Gastroesophageal sphincter (tissue), 4 donors: ENCODE data around the gene MORC1. TPM values are rescaled to one million over a fixed set of nuclear protein-coding genes. Genes with fewer than 3 reads are reported as not detected.
"Not testable (repeated sequence)": the region's sequence is repeated elsewhere in the genome, so short reads cannot be mapped to it uniquely, and the experiment has no call there.

ENCODE experiments used
- ATAC-seq: fragments of 150-250 bp; one replicate; pipeline ENCODE4 v1.9.1; 2016; ENCODE audit warnings: mild to moderate bottlenecking, moderate library complexity
- H3K27ac ChIP-seq, 4 donors: fragments of 200-600 bp; sonication (generic) in 3 of 4; 1 replicate in 3 of 4; 2 replicates in 1 of 4; pipeline ENCODE4 v1.5.1; 2016 to 2019
- H3K27me3 ChIP-seq: fragments of 200-600 bp; sonication (generic); one replicate; pipeline ENCODE4 v1.5.1; 2019
- H3K36me3 ChIP-seq, 2 donors: fragments of 200-600 bp; sonication (generic); one replicate each; pipeline ENCODE4 v1.5.1; 2019; ENCODE audit warnings: control low read depth in 1 of 2
- H3K4me1 ChIP-seq, 3 donors: fragments of 200-600 bp; sonication (generic); 1 replicate in 2 of 3; 2 replicates in 1 of 3; pipeline ENCODE4 v1.5.1; 2016 to 2019; ENCODE audit warnings: control low read depth in 2 of 3
- H3K4me3 ChIP-seq, 2 donors: fragments of 200-600 bp; sonication (generic); one replicate each; pipeline ENCODE4 v1.5.1; 2019; ENCODE audit warnings: mild to moderate bottlenecking in 1 of 2, moderate library complexity in 1 of 2
- H3K9me3 ChIP-seq, 3 donors: fragments of 200-600 bp; sonication (generic); one replicate each; pipeline ENCODE4 v1.5.1; 2017 to 2019; ENCODE audit warnings: control low read depth in 2 of 3
- EP300 ChIP-seq: sonication (generic); formaldehyde crosslinking; IDR thresholded peaks from one replicate; pipeline ENCODE4 v1.6.1; 2017; ENCODE audit warnings: antibody characterized with exemption, mild to moderate bottlenecking
- POLR2A ChIP-seq, 2 donors: fragments of 450-650 bp; IDR thresholded peaks; one replicate each; pipeline ENCODE4 v1.6.1; 2017; ENCODE audit warnings: antibody characterized with exemption in 2 of 2, mild to moderate bottlenecking in 2 of 2, moderate library complexity in 1 of 2
- POLR2AphosphoS5 ChIP-seq: sonication (generic); formaldehyde crosslinking; IDR thresholded peaks from one replicate; pipeline ENCODE4 v1.6.1; 2017; ENCODE audit warnings: antibody characterized with exemption
- WGBS, 2 donors: methylation state at CpG; one replicate each; pipeline ENCODE4 v1.1.5; 2018; ENCODE audit warnings: low coverage in 1 of 2; 5-methylcytosine and 5-hydroxymethylcytosine counted together
- total RNA-seq, 4 donors: library from RNA; depleted of rRNA; stranded (reverse); fragments of >200 nt; gene quantifications; one replicate each; pipeline ENCODE4 v1.1.0, GENCODE V29; 2016
- TF ChIP-seq, protein P1 (sequence below), 4 experiments: fragments of 200-600 bp in 2 of 4; fragments of 450-650 bp in 2 of 4; sonication (generic) in 1 of 4; IDR thresholded peaks; one replicate each; pipeline ENCODE4 v1.5.1; 2017 to 2019; ENCODE audit warnings: antibody characterized with exemption in 4 of 4, mild to moderate bottlenecking in 2 of 4, moderate library complexity in 2 of 4

The MORC1 gene
- total RNA-seq, 4 donors from 2014 or later, result not detected

DNA sequence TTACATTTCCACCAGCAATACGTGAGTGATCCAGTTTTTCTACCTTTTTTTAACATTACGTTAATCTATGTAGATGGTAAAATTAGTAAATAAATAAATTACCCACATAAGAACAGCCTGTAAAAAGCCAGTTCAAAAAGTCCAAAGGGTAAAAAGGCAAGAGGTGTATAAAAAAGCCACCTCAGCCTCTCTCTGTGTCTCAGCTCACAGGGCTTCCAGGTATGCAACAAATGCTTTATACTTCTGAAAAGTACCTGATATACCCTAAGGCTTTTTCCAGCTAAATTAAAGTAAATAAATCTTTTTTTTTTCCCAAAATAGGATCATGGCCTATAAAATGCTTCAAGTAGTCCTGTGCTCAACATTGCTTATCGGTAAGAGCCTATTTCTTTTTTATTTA is 18.6 kb upstream of the MORC1 start, which contains the start of gene C3orf85:
Gene C3orf85 (plus strand): TSS at position 197 of the 400 bp plus-strand sequence. CDS start 129 bp downstream, at position 326.
- Histone ChIP-seq H3K9me3 (no peaks in the 10 kb centered on the region), H3K36me3 (no peaks in the 10 kb centered on the region), H3K27ac (no peak within 1 kb of the TSS), H3K4me3 (no peak within 1 kb of the TSS), H3K27me3 (no peaks in the 10 kb centered on the region), H3K4me1 (no peaks in the 10 kb centered on the region)
- no peak for ATAC-seq
- 96 to 97% methylated on average over 3 of the region's 3 CpGs for WGBS, 2 donors
- no peak for TF ChIP-seq POLR2AphosphoS5
- no peak for TF ChIP-seq POLR2A (IDR thresholded peaks at IDR 0.05)

GRCh38 chr3:109133474-109133816 is 15.5 kb upstream of the MORC1 start:
- not testable (repeated sequence) for H3K9me3 ChIP-seq, H3K27me3 ChIP-seq, H3K4me3 ChIP-seq, ATAC-seq, H3K27ac ChIP-seq, H3K4me1 ChIP-seq, H3K36me3 ChIP-seq
- WGBS, 2 donors, result 86 to 96% methylated on average over 2 to 5 of the region's 5 CpGs

GRCh38 chr3:109132801-109133473 is 15.0 kb upstream of the MORC1 start:
- Histone ChIP-seq H3K27ac (no peak overlapping the region), H3K36me3 (no peaks in the 10 kb centered on the region), H3K4me1 (no peaks in the 10 kb centered on the region), H3K4me3 (no peak overlapping the region), H3K9me3 (no peaks in the 10 kb centered on the region), H3K27me3 (no peaks in the 10 kb centered on the region)
- 63 to 86% methylated on average over 5 of the region's 5 CpGs for WGBS, 2 donors
- TF ChIP-seq POLR2A (IDR thresholded peaks at IDR 0.05), result no peak
- no peak for TF ChIP-seq EP300
- no peak for TF ChIP-seq POLR2AphosphoS5
- TF ChIP-seq, protein P1, sequence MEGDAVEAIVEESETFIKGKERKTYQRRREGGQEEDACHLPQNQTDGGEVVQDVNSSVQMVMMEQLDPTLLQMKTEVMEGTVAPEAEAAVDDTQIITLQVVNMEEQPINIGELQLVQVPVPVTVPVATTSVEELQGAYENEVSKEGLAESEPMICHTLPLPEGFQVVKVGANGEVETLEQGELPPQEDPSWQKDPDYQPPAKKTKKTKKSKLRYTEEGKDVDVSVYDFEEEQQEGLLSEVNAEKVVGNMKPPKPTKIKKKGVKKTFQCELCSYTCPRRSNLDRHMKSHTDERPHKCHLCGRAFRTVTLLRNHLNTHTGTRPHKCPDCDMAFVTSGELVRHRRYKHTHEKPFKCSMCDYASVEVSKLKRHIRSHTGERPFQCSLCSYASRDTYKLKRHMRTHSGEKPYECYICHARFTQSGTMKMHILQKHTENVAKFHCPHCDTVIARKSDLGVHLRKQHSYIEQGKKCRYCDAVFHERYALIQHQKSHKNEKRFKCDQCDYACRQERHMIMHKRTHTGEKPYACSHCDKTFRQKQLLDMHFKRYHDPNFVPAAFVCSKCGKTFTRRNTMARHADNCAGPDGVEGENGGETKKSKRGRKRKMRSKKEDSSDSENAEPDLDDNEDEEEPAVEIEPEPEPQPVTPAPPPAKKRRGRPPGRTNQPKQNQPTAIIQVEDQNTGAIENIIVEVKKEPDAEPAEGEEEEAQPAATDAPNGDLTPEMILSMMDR (IDR thresholded peaks at IDR 0.05), result no peak
- ATAC-seq, result no peak

GRCh38 chr3:109131276-109131675 is 13.3 kb upstream of the MORC1 start:
- 33 to 53% methylated on average over 4 of the region's 4 CpGs for WGBS, 2 donors
- no peaks in the 10 kb centered on the region for H3K4me1 ChIP-seq
- no peak overlapping the region for H3K4me3 ChIP-seq
- H3K9me3 ChIP-seq, result no peaks in the 10 kb centered on the region
- no peak overlapping the region for H3K27ac ChIP-seq
- no peaks in the 10 kb centered on the region for H3K36me3 ChIP-seq
- no peak for TF ChIP-seq POLR2AphosphoS5
- no peak for TF ChIP-seq POLR2A (IDR thresholded peaks at IDR 0.05)
- no peak for TF ChIP-seq EP300
- TF ChIP-seq, protein P1 (IDR thresholded peaks at IDR 0.05), result no peak
- no peaks in the 10 kb centered on the region for H3K27me3 ChIP-seq
- no peak for ATAC-seq

- 78% methylated on average over 2 of the region's 2 CpGs; no CpG with 5 or more reads in 1 of the 2 donors for WGBS, 2 donors
- ATAC-seq, result no peak
- no peak overlapping the region for H3K4me3 ChIP-seq
Measured at GRCh38 chr3:109127553-109127952, 9.6 kb upstream of the MORC1 start.

GRCh38 chr3:109125902-109126301 is 8.0 kb upstream of the MORC1 start:
- Histone ChIP-seq H3K9me3 (no peaks in the 10 kb centered on the region), H3K4me1 (no peaks in the 10 kb centered on the region), H3K36me3 (no peaks in the 10 kb centered on the region), H3K27ac (no peak overlapping the region), H3K27me3 (no peaks in the 10 kb centered on the region), H3K4me3 (no peak overlapping the region)
- TF ChIP-seq EP300 (no peak), POLR2A (IDR thresholded peaks at IDR 0.05) (no peak), POLR2AphosphoS5 (no peak)
- TF ChIP-seq, protein P1 (IDR thresholded peaks at IDR 0.05), result no peak
- ATAC-seq, result no peak

More at GRCh38 chr3:109127553-109127952, 9.6 kb upstream of the MORC1 start:
- TF ChIP-seq EP300, result no peak
- no peak for TF ChIP-seq POLR2AphosphoS5
- TF ChIP-seq, protein P1 (IDR thresholded peaks at IDR 0.05), result no peak
- TF ChIP-seq POLR2A (IDR thresholded peaks at IDR 0.05), result no peak
- Histone ChIP-seq H3K36me3 (no peaks in the 10 kb centered on the region), H3K9me3 (no peaks in the 10 kb centered on the region), H3K27me3 (no peaks in the 10 kb centered on the region), H3K4me1 (no peaks in the 10 kb centered on the region), H3K27ac (no peak overlapping the region)
